Measurements from ENCODE around the gene CDH4.

Gene CDH4

GRCh38 chr20:61517419-61517818, 265.4 kb downstream of the CDH4 start:
- no peak for DNase-seq (ENCODE audit: low read depth in 2 of 2)

GRCh38 chr20:61518424-61518951, 266.4 kb downstream of the CDH4 start:
- DNase-seq (ENCODE audit: low read depth in 2 of 2), result no peak

- DNase-seq (ENCODE audit: low read depth in 2 of 2), result no peak
Measured at GRCh38 chr20:61519488-61519887, 267.4 kb downstream of the CDH4 start.

- DNase-seq (ENCODE audit: low read depth in 2 of 2), result no peak
Measured at GRCh38 chr20:61520076-61520892, 268.2 kb downstream of the CDH4 start.

GRCh38 chr20:61520893-61521460, 268.9 kb downstream of the CDH4 start:
- no peak for DNase-seq (ENCODE audit: low read depth in 2 of 2)

- no peak for DNase-seq (ENCODE audit: low read depth in 2 of 2)
Measured at GRCh38 chr20:61521687-61522420, 269.8 kb downstream of the CDH4 start.

- no peak for DNase-seq (ENCODE audit: low read depth in 2 of 2)
Measured at GRCh38 chr20:61522498-61523090, 270.5 kb downstream of the CDH4 start.

GRCh38 chr20:61523145-61523544, 271.1 kb downstream of the CDH4 start:
- DNase-seq (ENCODE audit: low read depth in 2 of 2), result no peak

GRCh38 chr20:61524951-61525666, 273.0 kb downstream of the CDH4 start:
- DNase-seq (ENCODE audit: low read depth in 2 of 2), result no peak

GRCh38 chr20:61525781-61526431, 273.8 kb downstream of the CDH4 start:
- DNase-seq (ENCODE audit: low read depth in 2 of 2), result no peak

GRCh38 chr20:61526907-61527306, 274.8 kb downstream of the CDH4 start:
- no peak for DNase-seq (ENCODE audit: low read depth in 2 of 2)

- DNase-seq (ENCODE audit: low read depth in 2 of 2), result no peak
Measured at GRCh38 chr20:61527626-61528025, 275.6 kb downstream of the CDH4 start.

GRCh38 chr20:61528591-61528990, 276.5 kb downstream of the CDH4 start:
- no peak for DNase-seq (ENCODE audit: low read depth in 2 of 2)

GRCh38 chr20:61529354-61529753, 277.3 kb downstream of the CDH4 start:
- DNase-seq (ENCODE audit: low read depth in 2 of 2), result no peak

GRCh38 chr20:61531553-61532345, 279.7 kb downstream of the CDH4 start:
- DNase-seq (ENCODE audit: low read depth in 2 of 2), result no peak

- DNase-seq (ENCODE audit: low read depth in 2 of 2), result no peak
Measured at GRCh38 chr20:61532736-61533135, 280.7 kb downstream of the CDH4 start.

GRCh38 chr20:61533231-61533631, 281.2 kb downstream of the CDH4 start:
- no peak for DNase-seq (ENCODE audit: low read depth in 2 of 2)

GRCh38 chr20:61534346-61534745, 282.3 kb downstream of the CDH4 start:
- no peak for DNase-seq (ENCODE audit: low read depth in 2 of 2)

- no peak for DNase-seq (ENCODE audit: low read depth in 2 of 2)
Measured at GRCh38 chr20:61535091-61535490, 283.0 kb downstream of the CDH4 start.

- no peak for DNase-seq (ENCODE audit: low read depth in 2 of 2)
Measured at GRCh38 chr20:61535536-61535935, 283.5 kb downstream of the CDH4 start.
